ENCODE results near the gene TBX18. TPM values are rescaled to one million over a fixed set of nuclear protein-coding genes. Genes with fewer than 3 reads are reported as not detected.

TBX18 gene
- total and polyA plus RNA-seq, 9 of the 15 experiments (the other 6 are each of a cell fraction or from before 2014, with no cell fraction given): 4.0 to 36.1 (median 20.7) TPM

DNA sequence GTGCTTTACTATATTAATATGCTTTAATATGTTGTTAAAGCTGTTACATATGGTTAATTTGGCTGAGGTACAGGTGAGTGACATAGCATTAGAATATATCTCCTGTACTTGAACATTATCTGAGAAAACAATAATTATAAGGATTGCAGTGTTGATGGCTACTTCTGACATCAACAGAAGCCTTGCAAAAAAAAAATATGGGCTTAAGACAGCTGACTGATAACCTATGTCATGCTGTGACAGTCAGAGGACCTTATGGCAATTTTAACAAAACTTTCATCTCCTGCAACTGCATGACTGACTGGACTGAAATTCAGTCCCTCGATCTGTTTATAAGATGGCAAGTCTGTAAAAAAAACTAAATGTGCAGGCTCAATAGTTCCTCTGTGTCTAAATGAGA is 27.5 kb upstream of the TBX18 start:
- in situ Hi-C loops (cut with MboI): no loop called here
- no peaks in the 10 kb centered on the region for H3K36me3 ChIP-seq (ENCODE audit: control insufficient read depth, insufficient read depth, low read length)
- peaks cover 0 to 18% of the 10 kb centered on the region in 2 experiments; a peak in 2 of 5 replicates for H3K4me1 ChIP-seq (replicated peaks in 1 of 2; ENCODE audit: control insufficient read depth in 2 of 2, insufficient read depth in 2 of 2, low read length in 2 of 2)
- BruUV-seq (replicated peaks): no TSS peak
- H3K9ac ChIP-seq (ENCODE audit: insufficient read depth in 1 of 2, low read depth in 2 of 2, low read length in 2 of 2): peak overlapping the region in 1 of 2 experiments; percentile 46; a peak in 2 of 4 replicates
- no peaks in the 10 kb centered on the region for H3K79me2 ChIP-seq (ENCODE audit: control insufficient read depth, insufficient read depth, low read length)
- no peaks in the 10 kb centered on the region for H4K20me1 ChIP-seq (replicated peaks; ENCODE audit: control insufficient read depth, insufficient read depth, low read length)
- DNase-seq (ENCODE audit: extremely low read depth in 1 of 4, low spot score in 3 of 4) (peak in 1 of 4 experiments; percentile 27), FAIRE-seq (no peak), ATAC-seq (peak; percentile 47)
- H3K9me3 ChIP-seq (replicated peaks; ENCODE audit: control insufficient read depth, insufficient read depth, low read depth, low read length): no peaks in the 10 kb centered on the region
- WGBS (ENCODE audit: insufficient coverage, low coverage, missing lambda C conversion rate): 6% methylated on average over 1 of the region's 1 CpG
- no peak overlapping the region for H3K4me3 ChIP-seq
- no peaks in the 10 kb centered on the region for H3K9me1 ChIP-seq (ENCODE audit: control insufficient read depth, insufficient read depth, low read length)
- ChIA-PET POLR2A (interaction anchor here (0.9 kb wide), 1 partner anchor 15 kb away, joined by 3 read pairs; no protein-coding TSS in a partner anchor), CTCF (ENCODE audit: low intra/inter-chr PET ratio) (no interaction called here)
- peak overlapping the region; percentile 76 for H2AFZ ChIP-seq (ENCODE audit: low read depth, low read length)
- H3K27me3 ChIP-seq (ENCODE audit: control insufficient read depth in 2 of 2, insufficient read depth in 2 of 2, low read length in 2 of 2): no peaks in the 10 kb centered on the region
- intact Hi-C loops (cut with micrococcal nuclease): no loop called here
- no peak overlapping the region; the same call in 1 of the 2 replicates for H3K4me2 ChIP-seq (ENCODE audit: insufficient read depth, low read length)
- peak overlapping the region; percentile 68 for H3K27ac ChIP-seq (ENCODE audit: extremely low read depth, low read depth, low read length)
- TF ChIP-seq IFI16 (CRISPR knock-in tag; IDR thresholded peaks at IDR 0.05) (no peak), ZNF232 (CRISPR knock-in tag; IDR thresholded peaks at IDR 0.05) (no peak), MEIS2 (IDR thresholded peaks at IDR 0.05; ENCODE audit: partially characterized antibody) (peak; percentile 59), ZNF444 (CRISPR knock-in tag; IDR thresholded peaks at IDR 0.05) (no peak), GATAD2B (IDR thresholded peaks at IDR 0.05; ENCODE audit: borderline replicate concordance) (no peak), ETS2 (tag; IDR thresholded peaks at IDR 0.05; ENCODE audit: borderline replicate concordance, poor library complexity, severe bottlenecking) (no peak), DMBX1 (CRISPR knock-in tag; IDR thresholded peaks at IDR 0.05; ENCODE audit: borderline replicate concordance) (no peak), ZKSCAN8 (CRISPR knock-in tag; IDR thresholded peaks at IDR 0.05) (no peak), MIER1 (IDR thresholded peaks at IDR 0.05; ENCODE audit: low read depth) (no peak), CREBBP (IDR thresholded peaks at IDR 0.05; ENCODE audit: low read depth, low read length) (no peak), NCOA1 (IDR thresholded peaks at IDR 0.05; ENCODE audit: low read depth) (no peak), ARNT (IDR thresholded peaks at IDR 0.05) (no peak)
- TF ChIP-seq, protein P1, sequence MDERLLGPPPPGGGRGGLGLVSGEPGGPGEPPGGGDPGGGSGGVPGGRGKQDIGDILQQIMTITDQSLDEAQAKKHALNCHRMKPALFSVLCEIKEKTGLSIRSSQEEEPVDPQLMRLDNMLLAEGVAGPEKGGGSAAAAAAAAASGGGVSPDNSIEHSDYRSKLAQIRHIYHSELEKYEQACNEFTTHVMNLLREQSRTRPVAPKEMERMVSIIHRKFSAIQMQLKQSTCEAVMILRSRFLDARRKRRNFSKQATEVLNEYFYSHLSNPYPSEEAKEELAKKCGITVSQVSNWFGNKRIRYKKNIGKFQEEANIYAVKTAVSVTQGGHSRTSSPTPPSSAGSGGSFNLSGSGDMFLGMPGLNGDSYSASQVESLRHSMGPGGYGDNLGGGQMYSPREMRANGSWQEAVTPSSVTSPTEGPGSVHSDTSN (CRISPR knock-in tag; IDR thresholded peaks at IDR 0.05; ENCODE audit: low read depth): no peak
- TF ChIP-seq, protein P1 (tag; conservative IDR thresholded peaks at IDR 0.05; ENCODE audit: low read depth): peak; percentile 46
- TF ChIP-seq, protein P2, sequence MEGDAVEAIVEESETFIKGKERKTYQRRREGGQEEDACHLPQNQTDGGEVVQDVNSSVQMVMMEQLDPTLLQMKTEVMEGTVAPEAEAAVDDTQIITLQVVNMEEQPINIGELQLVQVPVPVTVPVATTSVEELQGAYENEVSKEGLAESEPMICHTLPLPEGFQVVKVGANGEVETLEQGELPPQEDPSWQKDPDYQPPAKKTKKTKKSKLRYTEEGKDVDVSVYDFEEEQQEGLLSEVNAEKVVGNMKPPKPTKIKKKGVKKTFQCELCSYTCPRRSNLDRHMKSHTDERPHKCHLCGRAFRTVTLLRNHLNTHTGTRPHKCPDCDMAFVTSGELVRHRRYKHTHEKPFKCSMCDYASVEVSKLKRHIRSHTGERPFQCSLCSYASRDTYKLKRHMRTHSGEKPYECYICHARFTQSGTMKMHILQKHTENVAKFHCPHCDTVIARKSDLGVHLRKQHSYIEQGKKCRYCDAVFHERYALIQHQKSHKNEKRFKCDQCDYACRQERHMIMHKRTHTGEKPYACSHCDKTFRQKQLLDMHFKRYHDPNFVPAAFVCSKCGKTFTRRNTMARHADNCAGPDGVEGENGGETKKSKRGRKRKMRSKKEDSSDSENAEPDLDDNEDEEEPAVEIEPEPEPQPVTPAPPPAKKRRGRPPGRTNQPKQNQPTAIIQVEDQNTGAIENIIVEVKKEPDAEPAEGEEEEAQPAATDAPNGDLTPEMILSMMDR (IDR thresholded peaks at IDR 0.05 in 2 of 3, conservative IDR thresholded peaks at IDR 0.05 in 1 of 3; ENCODE audit: insufficient read depth in 2 of 3, low read depth in 1 of 3, low read length in 3 of 3): no peak
- TF ChIP-seq, protein P3, sequence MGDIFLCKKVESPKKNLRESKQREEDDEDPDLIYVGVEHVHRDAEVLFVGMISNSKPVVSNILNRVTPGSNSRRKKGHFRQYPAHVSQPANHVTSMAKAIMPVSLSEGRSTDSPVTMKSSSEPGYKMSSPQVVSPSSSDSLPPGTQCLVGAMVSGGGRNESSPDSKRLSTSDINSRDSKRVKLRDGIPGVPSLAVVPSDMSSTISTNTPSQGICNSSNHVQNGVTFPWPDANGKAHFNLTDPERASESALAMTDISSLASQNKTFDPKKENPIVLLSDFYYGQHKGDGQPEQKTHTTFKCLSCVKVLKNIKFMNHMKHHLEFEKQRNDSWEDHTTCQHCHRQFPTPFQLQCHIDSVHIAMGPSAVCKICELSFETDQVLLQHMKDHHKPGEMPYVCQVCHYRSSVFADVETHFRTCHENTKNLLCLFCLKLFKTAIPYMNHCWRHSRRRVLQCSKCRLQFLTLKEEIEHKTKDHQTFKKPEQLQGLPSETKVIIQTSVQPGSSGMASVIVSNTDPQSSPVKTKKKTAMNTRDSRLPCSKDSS (IDR thresholded peaks at IDR 0.05; ENCODE audit: low read depth, partially characterized antibody): no peak
- TF ChIP-seq, protein P4, sequence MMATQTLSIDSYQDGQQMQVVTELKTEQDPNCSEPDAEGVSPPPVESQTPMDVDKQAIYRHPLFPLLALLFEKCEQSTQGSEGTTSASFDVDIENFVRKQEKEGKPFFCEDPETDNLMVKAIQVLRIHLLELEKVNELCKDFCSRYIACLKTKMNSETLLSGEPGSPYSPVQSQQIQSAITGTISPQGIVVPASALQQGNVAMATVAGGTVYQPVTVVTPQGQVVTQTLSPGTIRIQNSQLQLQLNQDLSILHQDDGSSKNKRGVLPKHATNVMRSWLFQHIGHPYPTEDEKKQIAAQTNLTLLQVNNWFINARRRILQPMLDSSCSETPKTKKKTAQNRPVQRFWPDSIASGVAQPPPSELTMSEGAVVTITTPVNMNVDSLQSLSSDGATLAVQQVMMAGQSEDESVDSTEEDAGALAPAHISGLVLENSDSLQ (IDR thresholded peaks at IDR 0.05): peak; percentile 53; the same call in 1 of the 2 replicates
